NOMO-1 treated with dmso at 0.1 percent for 144 hours (cell line): Measurements from ENCODE around the gene GIMAP4.
"Not testable (repeated sequence)": the region's sequence is repeated elsewhere in the genome, so short reads cannot be mapped to it uniquely, and the experiment has no call there.

Experiments
- DNase-seq: peaks from one replicate; lab custom pipeline; 2025; ENCODE audit not compliant: unreplicated experiment; lab: John Stamatoyannopoulos, UW

GIMAP4 gene

DNA sequence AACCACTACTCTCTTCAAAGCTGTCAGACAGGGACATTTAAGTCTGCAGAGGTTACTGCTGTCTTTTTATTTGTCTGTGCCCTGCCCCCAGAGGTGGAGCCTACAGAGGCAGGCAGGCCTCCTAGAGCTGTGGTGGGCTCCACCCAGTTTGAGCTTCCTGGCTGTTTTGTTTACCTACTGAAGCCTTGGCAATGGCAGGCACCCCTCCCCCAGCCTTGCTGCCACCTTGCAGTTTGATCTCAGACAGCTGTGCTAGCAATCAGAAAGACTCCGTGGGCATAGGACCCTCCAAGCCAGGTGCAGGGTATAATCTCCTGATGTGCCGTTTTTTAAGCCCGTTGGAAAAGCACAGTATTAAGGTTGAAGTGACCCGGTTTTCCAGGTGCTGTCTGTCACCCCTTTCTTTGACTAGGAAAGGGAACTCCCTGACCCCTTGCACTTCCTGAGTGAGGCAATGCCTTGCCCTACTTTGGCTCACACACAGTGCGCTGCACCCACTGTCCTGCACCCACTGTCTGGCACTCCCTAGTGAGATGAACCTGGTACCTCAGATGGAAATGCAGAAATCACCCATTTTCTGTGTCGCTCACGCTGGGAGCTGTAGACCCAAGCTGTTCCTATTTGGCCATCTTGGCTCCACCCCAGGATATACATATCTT, 12.9 kb downstream of the GIMAP4 start:
- not testable (repeated sequence) for DNase-seq

DNA sequence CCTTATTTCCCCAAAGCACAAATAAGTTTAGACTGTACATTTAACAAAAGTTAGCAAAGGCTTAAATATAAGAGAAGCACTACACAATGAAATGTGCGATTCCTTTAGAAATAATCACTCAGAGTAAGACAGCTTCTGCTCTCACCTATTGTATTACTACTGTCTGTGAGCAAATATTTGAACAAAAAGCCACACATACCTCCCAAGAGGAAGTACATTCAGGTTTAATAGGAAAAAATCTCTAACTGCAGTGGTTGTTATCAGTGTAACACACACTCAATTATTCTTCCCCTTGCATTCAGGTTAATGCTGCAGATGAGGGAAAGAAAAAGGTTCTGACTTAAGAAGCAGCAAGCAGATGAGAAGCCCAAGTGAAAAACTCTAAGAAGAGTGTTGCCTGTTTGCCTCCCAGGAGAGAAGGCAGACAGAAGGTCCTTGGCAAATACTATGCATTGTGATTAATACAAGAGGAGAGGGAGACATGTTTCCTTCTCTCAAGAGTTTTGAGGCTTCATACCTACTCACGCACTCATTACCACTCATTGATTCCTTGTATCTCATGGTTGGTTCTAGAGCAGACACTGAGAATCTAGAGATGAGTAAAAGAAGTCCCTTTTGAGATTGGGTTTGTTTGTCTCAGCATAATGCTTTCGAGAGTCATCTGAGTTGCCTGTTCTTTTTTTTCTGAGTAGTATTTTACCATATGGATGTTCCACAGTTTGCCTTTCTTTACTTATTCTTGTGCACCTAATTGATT, 13.6 kb downstream of the GIMAP4 start:
- no peak for DNase-seq

DNA sequence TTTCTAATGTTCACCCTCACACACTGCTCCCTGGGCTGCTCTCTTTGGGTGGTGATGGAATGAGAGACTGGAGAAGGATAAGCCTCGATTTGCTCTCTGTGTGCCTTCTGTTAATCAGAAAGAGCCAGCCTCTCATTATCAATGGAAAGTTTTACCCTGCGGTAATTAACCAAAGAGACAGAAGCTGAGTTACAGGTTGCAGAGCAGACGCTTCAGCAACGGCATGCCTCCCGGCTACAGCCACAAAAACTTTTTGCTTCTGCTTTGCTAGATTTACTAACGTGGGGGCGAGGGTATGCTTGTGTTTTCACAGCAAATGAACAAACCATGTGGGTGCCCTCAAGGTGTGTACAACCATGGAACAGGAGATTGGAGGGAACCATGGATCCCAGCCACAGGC, 18.0 kb downstream of the GIMAP4 start:
- DNase-seq: no peak

- peak; percentile 59 for DNase-seq
These were observed 19.0 kb downstream of the GIMAP4 start for GRCh38 chr7:150586068-150586784.

- DNase-seq: no peak
These were observed 19.6 kb downstream of the GIMAP4 start for GRCh38 chr7:150586785-150587152.

- no peak for DNase-seq
These were observed 20.4 kb downstream of the GIMAP4 start for GRCh38 chr7:150587551-150587950.

- no peak for DNase-seq
These were observed 27.6 kb downstream of the GIMAP4 start for GRCh38 chr7:150594805-150595204.

DNA sequence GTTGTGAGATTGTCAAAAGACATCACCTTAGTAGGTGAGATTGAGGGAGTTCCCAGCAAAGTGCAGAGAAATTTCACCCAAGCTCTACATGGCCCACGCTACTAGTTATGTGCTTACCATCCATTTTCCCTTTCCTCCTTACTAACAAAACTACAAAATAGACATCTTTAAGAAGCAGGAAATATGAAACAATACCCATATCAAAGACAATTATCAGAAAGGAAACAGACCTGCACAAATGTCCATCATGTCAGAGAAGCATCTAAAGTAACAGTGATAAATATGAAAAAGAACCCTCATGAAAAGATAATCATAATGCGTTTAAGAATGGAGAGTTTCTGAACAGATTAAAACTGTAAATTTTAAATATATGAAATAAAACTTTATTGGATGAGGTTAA, 28.2 kb downstream of the GIMAP4 start:
- DNase-seq: no peak

DNA sequence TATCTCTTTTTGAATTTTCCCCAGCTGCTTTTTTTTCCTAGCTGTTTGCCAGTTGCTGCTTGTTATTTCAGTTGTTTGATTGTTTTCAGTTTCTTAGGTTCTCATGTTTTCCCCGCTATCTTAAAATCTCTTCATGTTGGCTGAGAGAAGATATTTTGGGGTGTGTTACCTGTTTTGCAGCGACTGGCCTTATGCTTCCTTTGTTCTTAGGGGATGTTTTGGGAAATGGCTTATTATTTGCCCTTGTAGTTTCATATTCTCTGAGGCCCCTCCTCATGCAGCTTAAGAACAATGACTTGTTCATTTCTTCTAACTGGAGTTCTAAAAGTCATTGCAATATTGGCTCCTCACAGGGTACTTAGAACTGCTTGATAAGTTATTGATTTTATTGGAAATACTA, 36.4 kb downstream of the GIMAP4 start:
- DNase-seq: not testable (repeated sequence)

DNA sequence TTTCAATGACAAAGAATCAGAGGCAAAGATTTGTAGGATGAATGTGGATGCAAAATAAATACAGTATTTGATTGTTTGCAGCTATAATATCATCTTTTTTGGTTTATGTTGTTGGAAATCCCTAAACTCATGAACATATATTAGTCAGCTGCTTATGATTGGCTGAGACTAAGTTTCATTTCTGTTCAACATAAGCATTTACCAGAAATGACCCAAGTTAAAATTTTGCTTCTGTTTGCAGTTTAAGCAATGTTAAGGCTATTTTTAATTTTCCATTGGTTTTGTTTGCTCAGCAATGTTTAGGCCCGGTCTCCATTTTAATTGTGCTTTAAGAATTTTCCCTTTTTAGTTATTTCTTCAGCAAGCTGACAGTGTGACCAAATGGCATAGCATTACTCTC, 43.0 kb downstream of the GIMAP4 start:
- no peak for DNase-seq

GRCh38 chr7:150612925-150613324, 45.7 kb downstream of the GIMAP4 start:
- no peak for DNase-seq

DNA sequence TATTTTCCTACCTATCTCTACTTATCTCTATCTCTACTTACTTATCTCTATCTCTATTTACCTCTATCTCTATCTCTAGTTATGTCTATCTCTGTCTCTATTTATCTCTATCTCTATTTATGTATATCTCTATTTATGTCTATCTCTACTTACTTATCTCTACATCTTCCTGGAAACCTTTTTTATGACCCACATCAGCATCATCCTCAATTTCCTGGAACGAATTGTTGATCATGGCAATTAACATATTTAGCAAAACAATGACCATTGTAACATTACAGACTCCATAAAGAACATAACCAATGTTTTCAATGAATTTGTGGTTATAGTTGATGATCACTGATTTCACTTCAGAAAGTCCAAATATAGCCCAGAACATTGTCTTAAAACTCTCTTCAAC, 46.7 kb downstream of the GIMAP4 start:
- DNase-seq: no peak

DNA sequence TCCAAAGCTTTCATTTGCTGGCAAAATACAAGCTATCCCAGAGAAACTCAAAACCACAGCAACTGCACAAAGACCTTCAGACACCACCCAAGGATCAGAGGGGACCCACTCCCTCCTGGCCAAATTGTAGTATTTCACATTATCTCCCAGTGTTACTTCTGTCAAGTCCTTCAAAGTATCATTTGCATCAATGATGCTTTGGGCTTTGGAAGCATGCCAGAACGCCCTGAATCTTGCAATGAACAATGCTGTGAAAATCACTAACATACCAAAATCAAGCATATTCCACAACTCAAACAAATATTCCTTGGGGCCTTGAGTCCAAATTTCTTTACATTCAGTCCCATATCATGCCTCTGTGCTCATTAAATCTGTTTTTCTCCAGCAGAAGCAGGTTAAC, 47.2 kb downstream of the GIMAP4 start:
- DNase-seq: not testable (repeated sequence)

- not testable (repeated sequence) for DNase-seq
These were observed 48.1 kb downstream of the GIMAP4 start for GRCh38 chr7:150615221-150615755.

GRCh38 chr7:150620061-150620460, 52.9 kb downstream of the GIMAP4 start:
- DNase-seq: no peak

DNA sequence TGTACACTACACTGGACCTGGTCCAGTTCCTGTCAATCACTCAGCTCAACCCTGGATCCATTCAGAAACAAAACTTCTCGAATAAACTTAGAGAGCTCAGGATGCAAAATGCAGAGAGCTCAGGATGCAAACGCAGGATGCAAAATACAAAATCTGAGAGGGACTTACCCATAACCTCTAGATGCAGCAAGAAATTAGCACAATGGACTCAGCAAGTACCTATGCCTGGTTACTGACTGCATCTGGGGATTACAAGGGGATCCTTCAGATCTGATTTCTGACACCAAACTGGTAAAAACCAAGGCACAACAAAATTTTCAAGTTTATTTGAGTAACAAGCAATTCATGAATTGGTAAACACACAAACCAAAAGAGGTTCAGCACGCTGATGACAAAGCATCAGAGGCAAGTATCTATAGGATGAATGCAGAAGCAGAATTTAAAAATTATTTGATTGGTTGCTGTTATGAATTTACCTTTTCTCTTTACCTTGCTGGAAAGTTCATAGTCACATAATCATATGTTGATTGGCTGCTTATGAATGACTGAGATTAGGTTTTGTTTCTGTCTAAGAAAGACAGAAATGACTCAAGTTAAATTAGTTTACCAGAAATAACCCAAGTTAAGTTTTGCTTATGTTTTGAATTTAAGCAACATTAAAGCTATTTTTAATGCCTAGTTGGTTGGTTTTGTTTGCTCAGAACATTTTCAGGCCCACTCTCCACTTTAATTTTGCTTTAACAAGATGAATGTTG, 53.6 kb downstream of the GIMAP4 start:
- no peak for DNase-seq

- DNase-seq: no peak
These were observed 54.2 kb downstream of the GIMAP4 start for GRCh38 chr7:150621376-150621775.
